SK-N-SH (cell line): ENCODE results near the gene CFAP70. TPM values are rescaled to one million over a fixed set of nuclear protein-coding genes. Genes with fewer than 3 reads are reported as not detected.

Experiments used
- CTCF ChIA-PET: fragments of 300-600, 350-600 bp; formaldehyde crosslinking; extraction: SDS; loops from one replicate; lab custom pipeline; 2021; lab: Yijun Ruan, JAX
- POLR2A ChIA-PET: fragments of 350-600 bp; sonication (Branson Sonifier 250); formaldehyde crosslinking; extraction: SDS; loops from one replicate; lab custom pipeline; 2020; ENCODE audit warnings: antibody characterized with exemption, inconsistent platforms; lab: Yijun Ruan, JAX
- DNase-seq: peaks from one replicate; pipeline ENCODE4 v3.0.0; 2012
- H2AFZ ChIP-seq: fragments of 200-600 bp; sonication (generic); 2 replicates; pipeline ENCODE4 v1.8.1; 2016; ENCODE audit warnings: antibody characterized with exemption, mild to moderate bottlenecking, low read depth
- H3F3A ChIP-seq: fragments of 200-600 bp; sonication (generic); replicated peaks from 2 replicates; pipeline ENCODE3; 2016; ENCODE audit warnings: antibody characterized with exemption, mild to moderate bottlenecking; ENCODE audit not compliant: insufficient read depth
- H3K27ac ChIP-seq, 2 experiments: fragments of 200-500 bp in 1 of 2; fragments of 200-600 bp in 1 of 2; sonication (Bioruptor generic) in 1 of 2; sonication (generic), shearing (Covaris generic) in 1 of 2; 2 replicates each; pipeline versions ENCODE4 v1.5.1 to v1.6.1; 2014 to 2016; ENCODE audit warnings: low read depth in 2 of 2, inconsistent platforms in 1 of 2, low read length in 1 of 2, mild to moderate bottlenecking in 1 of 2, mixed read lengths in 1 of 2
- H3K27me3 ChIP-seq: fragments of 200-600 bp; sonication (generic), shearing (Covaris generic); 2 replicates; pipeline ENCODE4 v1.6.1; 2016; ENCODE audit warnings: mixed run types; ENCODE audit not compliant: insufficient read depth
- H3K36me3 ChIP-seq, 2 experiments: fragments of 200-500 bp in 1 of 2; fragments of 200-600 bp in 1 of 2; sonication (Bioruptor generic) in 1 of 2; sonication (generic) in 1 of 2; replicated peaks in 1 of 2; 2 replicates each; pipeline versions ENCODE3 to v1.5.1; 2014 to 2016; ENCODE audit warnings: low read length in 1 of 2, mild to moderate bottlenecking in 1 of 2; ENCODE audit not compliant: insufficient read depth in 2 of 2, control insufficient read depth in 1 of 2
- H3K4me1 ChIP-seq, 2 experiments: fragments of 200-500 bp in 1 of 2; fragments of 200-600 bp in 1 of 2; sonication (Bioruptor generic) in 1 of 2; sonication (generic), shearing (Covaris generic) in 1 of 2; 2 replicates each; pipeline versions ENCODE4 v1.5.1 to v1.6.1; 2014 to 2016; ENCODE audit warnings: low read depth in 1 of 2, low read length in 1 of 2, mixed run types in 1 of 2; ENCODE audit not compliant: insufficient read depth in 2 of 2, control insufficient read depth in 1 of 2
- H3K4me2 ChIP-seq: fragments of 200-600 bp; sonication (generic), shearing (Covaris generic); 2 replicates; pipeline ENCODE4 v1.6.1; 2017; ENCODE audit warnings: mixed run types
- H3K4me3 ChIP-seq, 2 experiments: fragments of 200-500 bp in 1 of 2; fragments of 200-600 bp in 1 of 2; sonication (Bioruptor generic) in 1 of 2; sonication (generic), shearing (Covaris generic) in 1 of 2; 2 replicates each; pipeline versions ENCODE4 v1.5.1 to v1.8.1; 2014 to 2016; ENCODE audit warnings: low read depth in 2 of 2, inconsistent platforms in 1 of 2, low read length in 1 of 2, mild to moderate bottlenecking in 1 of 2, mixed read lengths in 1 of 2, moderate library complexity in 1 of 2
- H3K79me2 ChIP-seq: fragments of 200-600 bp; sonication (generic); 2 replicates; pipeline ENCODE4 v1.8.1; 2017; ENCODE audit warnings: mild to moderate bottlenecking; ENCODE audit not compliant: insufficient read depth
- H3K9ac ChIP-seq: fragments of 200-600 bp; sonication (generic); 2 replicates; pipeline ENCODE4 v1.6.1; 2017; ENCODE audit warnings: mixed run types
- H3K9me2 ChIP-seq: fragments of 200-600 bp; sonication (generic); 2 replicates; pipeline ENCODE4 v1.6.1; 2017; ENCODE audit warnings: mixed run types
- H3K9me3 ChIP-seq: fragments of 200-600 bp; sonication (generic); 2 replicates; pipeline ENCODE4 v1.6.1; 2017; ENCODE audit warnings: mixed run types, mild to moderate bottlenecking, moderate library complexity
- H4K20me1 ChIP-seq: fragments of 200-600 bp; sonication (generic); 2 replicates; pipeline ENCODE4 v1.6.1; 2017; ENCODE audit warnings: mild to moderate bottlenecking, mixed run types; ENCODE audit not compliant: insufficient read depth
- CHD2 ChIP-seq: fragments of 150-350 bp; IDR thresholded peaks from 2 replicates; pipeline ENCODE4 v1.6.1; 2018; ENCODE audit warnings: low read length; ENCODE audit not compliant: partially characterized antibody
- EZH2phosphoT487 ChIP-seq: fragments of 200-600 bp; sonication (generic); IDR thresholded peaks from 2 replicates; pipeline ENCODE4 v1.6.1; 2017; ENCODE audit warnings: low read depth, mixed run types, mild to moderate bottlenecking, antibody characterized with exemption, moderate library complexity, borderline replicate concordance
- FOXM1 ChIP-seq: IDR thresholded peaks from 2 replicates; pipeline ENCODE4 v1.4.0; 2012; ENCODE audit warnings: low read depth, mild to moderate bottlenecking
- GATA2 ChIP-seq: sonication (generic); formaldehyde crosslinking; IDR thresholded peaks from 2 replicates; pipeline ENCODE4 v1.5.0; 2020; ENCODE audit warnings: mild to moderate bottlenecking, missing genetic modification reagents
- JUND ChIP-seq: IDR thresholded peaks from 2 replicates; pipeline ENCODE4 v1.4.0; 2012
- MEF2A ChIP-seq: IDR thresholded peaks from 2 replicates; pipeline ENCODE4 v1.4.0; 2012; ENCODE audit warnings: low read depth, borderline replicate concordance
- NRF1 ChIP-seq: IDR thresholded peaks from 2 replicates; pipeline ENCODE4 v1.6.1; 2012; ENCODE audit warnings: low read depth, mild to moderate bottlenecking, low read length
- SIN3A ChIP-seq: IDR thresholded peaks from 2 replicates; pipeline ENCODE4 v1.6.1; 2012; ENCODE audit warnings: low read depth, mild to moderate bottlenecking, low read length, moderate library complexity, borderline replicate concordance
- TCF12 ChIP-seq: IDR thresholded peaks from 2 replicates; pipeline ENCODE4 v1.4.0; 2012
- YY1 ChIP-seq: IDR thresholded peaks from 2 replicates; pipeline ENCODE4 v1.4.0; 2012; ENCODE audit warnings: low read depth, mild to moderate bottlenecking
- WGBS: methylation state at CpG from one replicate; pipeline ENCODE4 v1.1.6; 2017; ENCODE audit warnings: low lambda C conversion rate; 5-methylcytosine and 5-hydroxymethylcytosine counted together
- polyA plus RNA-seq, 3 experiments: library from polyadenylated mRNA; depleted of rRNA; stranded (reverse); fragments of >200 nt; gene quantifications; 2 replicates each; pipeline ENCODE4 v1.2.3, GENCODE V29; 2012
- TF ChIP-seq, protein P1 (sequence below): fragments of 150-350 bp; IDR thresholded peaks from 2 replicates; pipeline ENCODE4 v1.6.1; 2017; ENCODE audit warnings: antibody characterized with exemption, low read length, low read depth, borderline replicate concordance
- TF ChIP-seq, protein P2 (sequence below): fragments of 200-600 bp; sonication (generic); IDR thresholded peaks from 2 replicates; pipeline ENCODE4 v1.6.1; 2017; ENCODE audit warnings: antibody characterized with exemption, mild to moderate bottlenecking, moderate library complexity
- TF ChIP-seq, protein P3 (sequence below): IDR thresholded peaks from 2 replicates; pipeline ENCODE4 v1.4.0; 2012; ENCODE audit warnings: low read depth
- TF ChIP-seq, protein P4 (sequence below): IDR thresholded peaks from 2 replicates; pipeline ENCODE4 v1.4.0; 2012; ENCODE audit warnings: low read depth, borderline replicate concordance
- TF ChIP-seq, protein P5 (sequence below): IDR thresholded peaks from 2 replicates; pipeline ENCODE4; 2012

CFAP70 gene
- polyA plus RNA-seq, 1 of the 3 experiments (the other 2 are of a cell fraction), result 0.74 TPM

DNA sequence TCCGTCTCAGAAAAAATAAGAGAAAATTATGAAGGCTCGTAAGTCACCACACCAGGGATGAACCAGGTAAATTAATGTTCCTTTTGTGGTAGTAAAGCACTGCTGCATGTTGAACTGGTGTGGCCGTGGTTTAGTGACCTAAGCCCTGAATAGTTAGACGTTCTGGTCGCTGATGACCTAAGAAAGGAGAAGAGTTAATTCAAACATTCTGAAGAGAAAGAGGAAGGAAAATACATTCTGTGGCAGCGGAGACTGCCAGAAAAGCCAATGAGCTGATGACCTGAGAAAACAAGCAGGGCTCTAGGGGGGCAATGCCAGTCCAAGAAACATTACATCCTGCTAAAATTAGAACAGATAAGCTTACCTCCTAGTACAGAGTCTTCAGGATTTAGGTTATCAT, 129.1 kb downstream of the CFAP70 start:
- no peak overlapping the region for H3K9ac ChIP-seq
- H3K4me1 ChIP-seq, result no peaks in the 10 kb centered on the region
- no peak overlapping the region for H3K4me2 ChIP-seq
- H3K36me3 ChIP-seq, result peaks cover 44 to 54% of the 10 kb centered on the region in 2 experiments
- POLR2A ChIA-PET, result no interaction called here
- H3K4me3 ChIP-seq, result no peak overlapping the region
- CTCF ChIA-PET, result no interaction called here
- no peak overlapping the region for H2AFZ ChIP-seq
- no peaks in the 10 kb centered on the region for H3K9me2 ChIP-seq
- no peaks in the 10 kb centered on the region for H3K79me2 ChIP-seq
- WGBS, result 93% methylated on average over 6 of the region's 6 CpGs
- TF ChIP-seq, protein P1, sequence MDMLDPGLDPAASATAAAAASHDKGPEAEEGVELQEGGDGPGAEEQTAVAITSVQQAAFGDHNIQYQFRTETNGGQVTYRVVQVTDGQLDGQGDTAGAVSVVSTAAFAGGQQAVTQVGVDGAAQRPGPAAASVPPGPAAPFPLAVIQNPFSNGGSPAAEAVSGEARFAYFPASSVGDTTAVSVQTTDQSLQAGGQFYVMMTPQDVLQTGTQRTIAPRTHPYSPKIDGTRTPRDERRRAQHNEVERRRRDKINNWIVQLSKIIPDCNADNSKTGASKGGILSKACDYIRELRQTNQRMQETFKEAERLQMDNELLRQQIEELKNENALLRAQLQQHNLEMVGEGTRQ, result no peak
- TF ChIP-seq YY1 (no peak), EZH2phosphoT487 (no peak), TCF12 (no peak), SIN3A (no peak), CHD2 (no peak)
- TF ChIP-seq, protein P2, sequence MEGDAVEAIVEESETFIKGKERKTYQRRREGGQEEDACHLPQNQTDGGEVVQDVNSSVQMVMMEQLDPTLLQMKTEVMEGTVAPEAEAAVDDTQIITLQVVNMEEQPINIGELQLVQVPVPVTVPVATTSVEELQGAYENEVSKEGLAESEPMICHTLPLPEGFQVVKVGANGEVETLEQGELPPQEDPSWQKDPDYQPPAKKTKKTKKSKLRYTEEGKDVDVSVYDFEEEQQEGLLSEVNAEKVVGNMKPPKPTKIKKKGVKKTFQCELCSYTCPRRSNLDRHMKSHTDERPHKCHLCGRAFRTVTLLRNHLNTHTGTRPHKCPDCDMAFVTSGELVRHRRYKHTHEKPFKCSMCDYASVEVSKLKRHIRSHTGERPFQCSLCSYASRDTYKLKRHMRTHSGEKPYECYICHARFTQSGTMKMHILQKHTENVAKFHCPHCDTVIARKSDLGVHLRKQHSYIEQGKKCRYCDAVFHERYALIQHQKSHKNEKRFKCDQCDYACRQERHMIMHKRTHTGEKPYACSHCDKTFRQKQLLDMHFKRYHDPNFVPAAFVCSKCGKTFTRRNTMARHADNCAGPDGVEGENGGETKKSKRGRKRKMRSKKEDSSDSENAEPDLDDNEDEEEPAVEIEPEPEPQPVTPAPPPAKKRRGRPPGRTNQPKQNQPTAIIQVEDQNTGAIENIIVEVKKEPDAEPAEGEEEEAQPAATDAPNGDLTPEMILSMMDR, result no peak
- TF ChIP-seq, protein P3, sequence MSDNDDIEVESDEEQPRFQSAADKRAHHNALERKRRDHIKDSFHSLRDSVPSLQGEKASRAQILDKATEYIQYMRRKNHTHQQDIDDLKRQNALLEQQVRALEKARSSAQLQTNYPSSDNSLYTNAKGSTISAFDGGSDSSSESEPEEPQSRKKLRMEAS, result no peak
- H3K27ac ChIP-seq, result no peak overlapping the region
- H3K27me3 ChIP-seq, result no peaks in the 10 kb centered on the region
- peaks cover 21% of the 10 kb centered on the region for H3F3A ChIP-seq
- no peaks in the 10 kb centered on the region for H4K20me1 ChIP-seq
- no peak for DNase-seq
- H3K9me3 ChIP-seq, result no peaks in the 10 kb centered on the region

DNA sequence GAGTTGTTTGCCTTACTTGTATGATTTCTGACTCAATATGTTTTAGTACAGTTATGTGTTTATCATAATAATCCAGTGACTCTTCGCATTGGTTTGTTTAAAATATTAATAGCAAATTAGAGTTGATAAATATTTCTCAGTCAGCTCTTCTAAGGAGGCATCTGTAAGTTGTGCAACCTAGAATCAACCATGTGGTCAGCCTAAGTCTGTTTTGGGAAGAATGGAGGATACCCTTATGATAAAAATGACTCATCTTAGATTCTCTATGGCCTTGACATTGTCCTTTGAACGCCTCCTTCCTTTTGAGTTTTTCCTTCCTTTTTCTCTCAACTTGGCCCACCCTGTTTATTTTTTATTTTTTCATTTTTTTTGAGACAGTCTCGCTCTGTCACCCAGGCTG, 130.4 kb downstream of the CFAP70 start:
- Histone ChIP-seq H3K4me1 (no peaks in the 10 kb centered on the region), H3K79me2 (no peaks in the 10 kb centered on the region), H3F3A (peaks cover 8% of the 10 kb centered on the region), H3K27ac (no peak overlapping the region), H3K9me2 (no peaks in the 10 kb centered on the region), H3K4me3 (no peak overlapping the region), H3K36me3 (peaks cover 35 to 47% of the 10 kb centered on the region in 2 experiments), H3K9ac (no peak overlapping the region), H3K27me3 (no peaks in the 10 kb centered on the region), H3K9me3 (no peaks in the 10 kb centered on the region), H2AFZ (no peak overlapping the region), H3K4me2 (no peak overlapping the region), H4K20me1 (no peaks in the 10 kb centered on the region)
- ChIA-PET CTCF (no interaction called here), POLR2A (no interaction called here)
- no peak for TF ChIP-seq CHD2
- no peak for TF ChIP-seq GATA2 (CRISPR knock-in tag)
- TF ChIP-seq, protein P2, result no peak
- no peak for TF ChIP-seq EZH2phosphoT487
- TF ChIP-seq YY1, result no peak
- no peak for TF ChIP-seq MEF2A
- TF ChIP-seq, protein P1, result no peak
- TF ChIP-seq, protein P4, sequence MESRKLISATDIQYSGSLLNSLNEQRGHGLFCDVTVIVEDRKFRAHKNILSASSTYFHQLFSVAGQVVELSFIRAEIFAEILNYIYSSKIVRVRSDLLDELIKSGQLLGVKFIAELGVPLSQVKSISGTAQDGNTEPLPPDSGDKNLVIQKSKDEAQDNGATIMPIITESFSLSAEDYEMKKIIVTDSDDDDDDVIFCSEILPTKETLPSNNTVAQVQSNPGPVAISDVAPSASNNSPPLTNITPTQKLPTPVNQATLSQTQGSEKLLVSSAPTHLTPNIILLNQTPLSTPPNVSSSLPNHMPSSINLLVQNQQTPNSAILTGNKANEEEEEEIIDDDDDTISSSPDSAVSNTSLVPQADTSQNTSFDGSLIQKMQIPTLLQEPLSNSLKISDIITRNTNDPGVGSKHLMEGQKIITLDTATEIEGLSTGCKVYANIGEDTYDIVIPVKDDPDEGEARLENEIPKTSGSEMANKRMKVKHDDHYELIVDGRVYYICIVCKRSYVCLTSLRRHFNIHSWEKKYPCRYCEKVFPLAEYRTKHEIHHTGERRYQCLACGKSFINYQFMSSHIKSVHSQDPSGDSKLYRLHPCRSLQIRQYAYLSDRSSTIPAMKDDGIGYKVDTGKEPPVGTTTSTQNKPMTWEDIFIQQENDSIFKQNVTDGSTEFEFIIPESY, result no peak
- TF ChIP-seq, protein P5, sequence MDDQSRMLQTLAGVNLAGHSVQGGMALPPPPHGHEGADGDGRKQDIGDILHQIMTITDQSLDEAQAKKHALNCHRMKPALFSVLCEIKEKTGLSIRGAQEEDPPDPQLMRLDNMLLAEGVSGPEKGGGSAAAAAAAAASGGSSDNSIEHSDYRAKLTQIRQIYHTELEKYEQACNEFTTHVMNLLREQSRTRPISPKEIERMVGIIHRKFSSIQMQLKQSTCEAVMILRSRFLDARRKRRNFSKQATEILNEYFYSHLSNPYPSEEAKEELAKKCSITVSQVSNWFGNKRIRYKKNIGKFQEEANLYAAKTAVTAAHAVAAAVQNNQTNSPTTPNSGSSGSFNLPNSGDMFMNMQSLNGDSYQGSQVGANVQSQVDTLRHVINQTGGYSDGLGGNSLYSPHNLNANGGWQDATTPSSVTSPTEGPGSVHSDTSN, result no peak
- no peak for TF ChIP-seq NRF1
- TF ChIP-seq JUND, result no peak
- no peak for TF ChIP-seq FOXM1
- DNase-seq, result no peak
- WGBS, result 93% methylated on average over 3 of the region's 3 CpGs
